ENCODE data around the gene PLCD3.

DNA sequence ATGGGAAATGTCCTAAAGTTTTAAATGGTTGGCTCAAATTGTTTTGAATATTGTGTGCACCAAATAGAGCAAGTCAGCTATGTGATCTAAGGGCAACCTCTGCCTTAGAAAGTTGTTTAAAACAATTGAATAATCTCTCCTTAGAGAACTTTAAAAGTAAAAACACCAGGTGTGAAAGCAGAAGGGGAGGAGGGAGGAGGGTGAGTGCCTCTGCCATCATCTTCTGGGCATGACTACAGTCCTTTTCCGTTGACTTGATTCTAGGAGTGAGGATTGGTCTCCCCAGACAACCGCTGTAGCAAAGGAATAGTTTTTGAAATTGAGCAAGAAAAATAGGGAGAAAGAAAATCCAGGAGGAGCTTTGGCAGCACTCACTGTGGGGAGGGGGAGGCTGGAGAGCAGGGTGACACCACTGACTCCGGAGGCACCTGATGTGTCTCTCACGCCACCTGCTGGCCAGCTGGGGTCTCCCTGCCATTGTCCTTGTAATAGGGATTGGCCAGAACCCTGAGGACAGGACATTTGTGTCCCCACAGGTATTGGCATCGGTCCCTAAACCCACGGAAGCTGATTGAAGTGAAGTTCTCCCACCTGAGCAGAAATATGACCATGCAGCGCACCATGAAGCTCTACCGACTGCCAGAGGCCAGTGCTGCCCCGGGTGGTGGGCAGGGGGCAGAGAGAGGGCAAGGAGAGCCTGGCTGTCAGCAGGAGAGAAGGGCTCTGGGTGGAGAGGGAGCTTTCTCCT lies 33.3 kb downstream of the PLCD3 start:
- TF ChIP-seq, protein P1, sequence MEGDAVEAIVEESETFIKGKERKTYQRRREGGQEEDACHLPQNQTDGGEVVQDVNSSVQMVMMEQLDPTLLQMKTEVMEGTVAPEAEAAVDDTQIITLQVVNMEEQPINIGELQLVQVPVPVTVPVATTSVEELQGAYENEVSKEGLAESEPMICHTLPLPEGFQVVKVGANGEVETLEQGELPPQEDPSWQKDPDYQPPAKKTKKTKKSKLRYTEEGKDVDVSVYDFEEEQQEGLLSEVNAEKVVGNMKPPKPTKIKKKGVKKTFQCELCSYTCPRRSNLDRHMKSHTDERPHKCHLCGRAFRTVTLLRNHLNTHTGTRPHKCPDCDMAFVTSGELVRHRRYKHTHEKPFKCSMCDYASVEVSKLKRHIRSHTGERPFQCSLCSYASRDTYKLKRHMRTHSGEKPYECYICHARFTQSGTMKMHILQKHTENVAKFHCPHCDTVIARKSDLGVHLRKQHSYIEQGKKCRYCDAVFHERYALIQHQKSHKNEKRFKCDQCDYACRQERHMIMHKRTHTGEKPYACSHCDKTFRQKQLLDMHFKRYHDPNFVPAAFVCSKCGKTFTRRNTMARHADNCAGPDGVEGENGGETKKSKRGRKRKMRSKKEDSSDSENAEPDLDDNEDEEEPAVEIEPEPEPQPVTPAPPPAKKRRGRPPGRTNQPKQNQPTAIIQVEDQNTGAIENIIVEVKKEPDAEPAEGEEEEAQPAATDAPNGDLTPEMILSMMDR (IDR thresholded peaks at IDR 0.05) = peak; percentile 85 to 96 (median 90)
- no peak for TF ChIP-seq POLR2A (IDR thresholded peaks at IDR 0.05)
